ENCODE data around the gene C14orf93. TPM values are rescaled to one million over a fixed set of nuclear protein-coding genes. Genes with fewer than 3 reads are reported as not detected.
A peak's percentile ranks its signal among the peaks of the same experiment; 100 is the strongest.

C14orf93 gene
- total and polyA plus RNA-seq, 9 of the 15 experiments (the other 6 are each of a cell fraction or from before 2014, with no cell fraction given) = 2.2 to 22.4 (median 16.1) TPM

DNA sequence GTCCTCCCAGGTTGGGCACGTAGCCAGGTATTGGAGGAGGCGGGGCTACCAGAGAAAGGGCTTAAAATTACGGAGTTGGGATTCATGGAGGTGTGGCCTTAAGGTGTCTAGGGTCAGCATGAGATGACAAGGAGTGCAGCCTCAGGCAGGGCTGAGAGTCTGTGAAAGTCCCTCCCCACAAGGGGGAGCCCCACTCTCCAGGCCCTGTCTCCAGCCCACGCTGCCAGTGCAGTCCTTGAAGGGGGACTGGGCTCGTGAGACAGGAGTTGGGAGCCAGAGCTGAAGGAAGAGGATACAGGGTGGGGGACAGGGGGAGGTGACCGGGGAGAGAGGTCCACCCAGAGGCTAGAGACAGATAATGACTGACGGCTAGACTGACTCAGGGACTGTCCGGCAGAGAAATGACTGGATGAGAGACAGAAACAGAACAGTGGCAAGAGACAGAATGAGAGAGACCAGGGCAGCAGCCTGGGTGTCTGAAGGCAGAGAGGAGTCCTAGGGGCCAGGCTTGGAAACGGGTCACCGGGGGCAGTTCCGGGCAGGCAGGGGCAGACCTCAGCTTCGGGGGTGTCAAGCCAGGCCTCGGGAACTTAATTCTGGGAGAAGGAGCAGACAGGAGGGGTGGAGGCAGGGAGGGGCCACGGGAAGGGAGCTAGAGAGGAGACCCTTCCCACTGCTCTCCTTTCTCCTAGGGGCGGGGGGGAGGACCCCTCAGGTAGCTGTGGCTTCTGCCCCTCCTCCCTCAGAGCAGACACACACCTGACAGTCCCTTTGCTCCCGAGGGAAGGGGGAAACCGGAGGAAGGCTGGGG, 46.4 kb upstream of the C14orf93 start (continued):
- TF ChIP-seq BHLHE40 (IDR thresholded peaks at IDR 0.05; ENCODE audit: low read length) (peak; percentile 35; the same call in 1 of the 2 replicates), RCOR1 (IDR thresholded peaks at IDR 0.05; ENCODE audit: borderline replicate concordance in 1 of 2, low read depth in 2 of 2, low read length in 2 of 2) (peak in 1 of 2 experiments; percentile 69; a peak in 2 of 4 replicates), POLR2G (IDR thresholded peaks at IDR 0.05; ENCODE audit: low read depth, low read length) (0 out of 2 replicates have a peak, but pooled peaks have one; percentile 25), SMAD3 (CRISPR knock-in tag; conservative IDR thresholded peaks at IDR 0.05) (no peak), STAT5B (CRISPR knock-in tag; IDR thresholded peaks at IDR 0.05) (no peak), SIN3B (IDR thresholded peaks at IDR 0.05; ENCODE audit: low read depth) (no peak), ZNF644 (tag; IDR thresholded peaks at IDR 0.05; ENCODE audit: low read depth) (no peak), ZNF347 (CRISPR knock-in tag; IDR thresholded peaks at IDR 0.05; ENCODE audit: low read depth) (no peak), KAT7 (CRISPR knock-in tag; IDR thresholded peaks at IDR 0.05; ENCODE audit: borderline replicate concordance) (no peak; the same call in 1 of the 2 replicates), TCFL5 (CRISPR knock-in tag; conservative IDR thresholded peaks at IDR 0.05) (no peak), HLTF (IDR thresholded peaks at IDR 0.05) (peak; percentile 53; the same call in 1 of the 2 replicates), CBX3 (IDR thresholded peaks at IDR 0.05; ENCODE audit: borderline replicate concordance in 1 of 2, low read length in 2 of 2) (peak in 1 of 2 experiments; percentile 25; a peak in 1 of 3 replicates), NRF1 (conservative IDR thresholded peaks at IDR 0.05 in 1 of 2, IDR thresholded peaks at IDR 0.05 in 1 of 2) (peak; percentile 19 to 44; a peak in 3 of 4 replicates), NR4A1 (CRISPR knock-in tag; IDR thresholded peaks at IDR 0.05) (no peak), NR4A1 (tag; IDR thresholded peaks at IDR 0.05) (no peak), RFX1 (IDR thresholded peaks at IDR 0.05) (no peak), EP400 (IDR thresholded peaks at IDR 0.05) (peak; percentile 55; the same call in 1 of the 2 replicates), DPF2 (IDR thresholded peaks at IDR 0.05) (peak; percentile 52), MCM7 (IDR thresholded peaks at IDR 0.05) (no peak), ZNF384 (IDR thresholded peaks at IDR 0.05; ENCODE audit: low read depth, low read length) (0 out of 2 replicates have a peak, but pooled peaks have one; percentile 19), NCOR1 (IDR thresholded peaks at IDR 0.05) (no peak), NR1H2 (CRISPR knock-in tag; IDR thresholded peaks at IDR 0.05) (no peak), MXI1 (IDR thresholded peaks at IDR 0.05; ENCODE audit: low read depth, low read length) (0 out of 2 replicates have a peak, but pooled peaks have one; percentile 51), ELF2 (CRISPR knock-in tag; IDR thresholded peaks at IDR 0.05) (no peak), TRIM25 (IDR thresholded peaks at IDR 0.05; ENCODE audit: borderline replicate concordance) (no peak), NFIC (IDR thresholded peaks at IDR 0.05) (peak; percentile 34; the same call in 1 of the 2 replicates), ILF3 (IDR thresholded peaks at IDR 0.05; ENCODE audit: borderline replicate concordance) (no peak), CREB1 (IDR thresholded peaks at IDR 0.05) (no peak), CREB1 (CRISPR knock-in tag; IDR thresholded peaks at IDR 0.05) (0 out of 2 replicates have a peak, but pooled peaks have one; percentile 20), GABPB2 (CRISPR knock-in tag; conservative IDR thresholded peaks at IDR 0.05) (no peak), SMARCE1 (IDR thresholded peaks at IDR 0.05) (peak; percentile 46; the same call in 1 of the 2 replicates), HDAC8 (tag; IDR thresholded peaks at IDR 0.05) (no peak)
